Thyroid gland (tissue), 4 donors: Measurements from ENCODE around the gene ADAMTS2. TPM values are rescaled to one million over a fixed set of nuclear protein-coding genes. Genes with fewer than 3 reads are reported as not detected.

ENCODE experiments used
- DNase-seq, 2 donors: peaks; one replicate each; pipeline ENCODE4 v3.0.0-alpha.2; 2019
- H3K27ac ChIP-seq, 3 donors: fragments of 200-600 bp; sonication (generic); 1 replicate in 2 of 3; 2 replicates in 1 of 3; pipeline ENCODE4 v1.5.1; 2016 to 2019; ENCODE audit warnings: mild to moderate bottlenecking in 1 of 3, moderate library complexity in 1 of 3
- H3K27me3 ChIP-seq: fragments of 200-600 bp; sonication (generic); one replicate; pipeline ENCODE4 v1.5.1; 2019
- H3K36me3 ChIP-seq, 2 donors: fragments of 200-600 bp; sonication (generic); one replicate each; pipeline ENCODE4 v1.5.1; 2016 to 2019
- H3K4me1 ChIP-seq, 2 donors: fragments of 200-600 bp; sonication (generic); one replicate each; pipeline ENCODE4 v1.5.1; 2017 to 2019
- H3K4me3 ChIP-seq, 3 donors: fragments of 200-600 bp; sonication (generic); replicated peaks in 1 of 3; 1 replicate in 2 of 3; 2 replicates in 1 of 3; pipeline ENCODE4 v1.5.1; 2016; ENCODE audit warnings: mild to moderate bottlenecking in 1 of 3
- H3K9me3 ChIP-seq: fragments of 200-600 bp; sonication (generic); one replicate; pipeline ENCODE4 v1.5.1; 2017
- CTCF ChIP-seq, 6 experiments: fragments of 200-600 bp in 3 of 6; fragments of 450-650 bp in 3 of 6; sonication (generic) in 3 of 6; IDR thresholded peaks; one replicate each; pipeline ENCODE4 v1.5.1; 2016 to 2019; ENCODE audit warnings: antibody characterized with exemption in 6 of 6, mild to moderate bottlenecking in 2 of 6, inconsistent platforms in 1 of 6, moderate library complexity in 1 of 6
- POLR2A ChIP-seq, 2 donors: fragments of 450-650 bp; IDR thresholded peaks; one replicate each; pipeline ENCODE4 v1.6.1; 2017; ENCODE audit warnings: antibody characterized with exemption in 2 of 2, mild to moderate bottlenecking in 2 of 2, moderate library complexity in 1 of 2
- WGBS, 2 donors: methylation state at CpG; one replicate each; pipeline ENCODE4 v1.1.5; 2017; 5-methylcytosine and 5-hydroxymethylcytosine counted together
- intact Hi-C: fragments of 100-400 bp; cut with DNase I; formaldehyde crosslinking; loops from one replicate; pipeline ENCODE4 v1.15.1; 2023
- total RNA-seq, 4 donors: library from RNA; depleted of rRNA; stranded (reverse); fragments of >200 nt; gene quantifications; one replicate each; pipeline ENCODE4 v1.2.3, GENCODE V29; 2016

ADAMTS2 gene
- total RNA-seq, 4 donors from 2014 or later, result 3.5 to 16.2 (median 7.3) TPM

- H3K9me3 ChIP-seq, result no peaks in the 10 kb centered on the region
- H3K36me3 ChIP-seq, result no peaks in the 10 kb centered on the region
- no peak for TF ChIP-seq CTCF (IDR thresholded peaks at IDR 0.05)
- no peak for DNase-seq
- H3K27me3 ChIP-seq, result no peaks in the 10 kb centered on the region
- H3K27ac ChIP-seq, result no peak overlapping the region
- H3K4me3 ChIP-seq, result no peak overlapping the region
- intact Hi-C loops, result no loop called here
- no peaks in the 10 kb centered on the region for H3K4me1 ChIP-seq
- WGBS, 2 donors, result 85 to 87% methylated on average over 31 of the region's 31 CpGs
These were observed 29.4 kb upstream of the ADAMTS2 start for GRCh38 chr5:179374506-179375235.

GRCh38 chr5:179373961-179374505, 28.8 kb upstream of the ADAMTS2 start:
- intact Hi-C loops, result no loop called here
- TF ChIP-seq CTCF (IDR thresholded peaks at IDR 0.05) (no peak), POLR2A (IDR thresholded peaks at IDR 0.05) (no peak)
- no peak for DNase-seq
- H3K4me1 ChIP-seq, result no peaks in the 10 kb centered on the region
- no peak overlapping the region for H3K27ac ChIP-seq
- H3K27me3 ChIP-seq, result no peaks in the 10 kb centered on the region
- WGBS, 2 donors, result 87% methylated on average over 20 of the region's 20 CpGs
- H3K4me3 ChIP-seq, result no peak overlapping the region
- no peaks in the 10 kb centered on the region for H3K36me3 ChIP-seq
- H3K9me3 ChIP-seq, result no peaks in the 10 kb centered on the region

- WGBS, 2 donors, result 85 to 89% methylated on average over 20 to 26 of the region's 26 CpGs
- H3K9me3 ChIP-seq, result no peaks in the 10 kb centered on the region
- intact Hi-C loops, result no loop called here
- no peaks in the 10 kb centered on the region for H3K27me3 ChIP-seq
- no peak overlapping the region for H3K4me3 ChIP-seq
- no peak for TF ChIP-seq CTCF (IDR thresholded peaks at IDR 0.05)
- no peak for TF ChIP-seq POLR2A (IDR thresholded peaks at IDR 0.05)
- DNase-seq, result no peak
- no peaks in the 10 kb centered on the region for H3K4me1 ChIP-seq
- H3K27ac ChIP-seq, result no peak overlapping the region
- H3K36me3 ChIP-seq, result no peaks in the 10 kb centered on the region
These were observed 28.1 kb upstream of the ADAMTS2 start for GRCh38 chr5:179373101-179373934.

GRCh38 chr5:179371681-179372680, 26.7 kb upstream of the ADAMTS2 start:
- 85 to 86% methylated on average over 12 to 14 of the region's 14 CpGs for WGBS, 2 donors
- intact Hi-C loops, result no loop called here
- DNase-seq, result no peak

More at GRCh38 chr5:179371681-179372680, 26.7 kb upstream of the ADAMTS2 start:
- Histone ChIP-seq H3K9me3 (no peaks in the 10 kb centered on the region), H3K27ac (no peak overlapping the region), H3K27me3 (no peaks in the 10 kb centered on the region), H3K36me3 (no peaks in the 10 kb centered on the region), H3K4me1 (no peaks in the 10 kb centered on the region), H3K4me3 (no peak overlapping the region)
- TF ChIP-seq POLR2A (IDR thresholded peaks at IDR 0.05) (no peak), CTCF (IDR thresholded peaks at IDR 0.05) (no peak)
